ENCODE results near the gene SLC1A4. TPM values are rescaled to one million over a fixed set of nuclear protein-coding genes. Genes with fewer than 3 reads are reported as not detected.

SLC1A4 gene
- total RNA-seq, 1 experiment from 2014 or later = 9.1 TPM

DNA sequence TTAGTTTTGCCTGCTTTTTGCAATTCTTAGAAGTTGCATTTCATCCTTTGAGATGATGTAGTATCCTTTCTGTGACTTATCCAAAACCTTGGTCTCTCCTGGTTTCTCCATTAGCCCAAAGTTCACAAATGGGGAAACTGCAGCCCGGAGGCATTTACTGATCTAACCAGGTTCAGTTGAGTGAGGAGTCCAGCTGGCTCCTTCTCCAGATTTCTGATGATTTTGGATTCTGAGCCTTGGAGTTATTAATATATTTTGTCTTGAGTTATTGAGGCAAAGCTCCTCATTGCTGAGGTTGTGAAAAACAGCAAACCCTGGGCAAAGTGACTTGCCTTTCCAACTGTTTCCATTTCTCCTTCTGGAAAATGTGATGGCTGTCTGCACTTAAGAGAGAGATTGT is 1.7 kb downstream of the SLC1A4 start:
- Histone ChIP-seq H3K4me3 (ENCODE audit: low read length) (no peak overlapping the region), H3K4me1 (ENCODE audit: insufficient read depth, low read length) (peaks cover 17% of the 10 kb centered on the region), H3K27me3 (ENCODE audit: low read length) (no peaks in the 10 kb centered on the region), H3K79me2 (ENCODE audit: low read length) (no peaks in the 10 kb centered on the region), H3K9ac (ENCODE audit: low read length) (no peak overlapping the region), H2AFZ (ENCODE audit: low read length) (no peak overlapping the region), H3K36me3 (ENCODE audit: low read depth, low read length) (no peaks in the 10 kb centered on the region), H3F3A (ENCODE audit: low read length, unreplicated experiment) (no peaks in the 10 kb centered on the region), H3K9me2 (replicated peaks; ENCODE audit: low read length) (no peaks in the 10 kb centered on the region), H3K4me2 (ENCODE audit: low read length) (peak overlapping the region; percentile 86; the same call in 1 of the 2 replicates), H4K20me1 (ENCODE audit: low read length) (no peaks in the 10 kb centered on the region), H3K27ac (ENCODE audit: low read length) (no peak overlapping the region), H3K9me3 (ENCODE audit: low read length) (no peaks in the 10 kb centered on the region)
- ChIA-PET POLR2A (ENCODE audit: unreplicated experiment) (interaction anchor here (0.6 kb wide), 1 partner anchor 27 kb away, joined by 16 read pairs; no protein-coding TSS in a partner anchor), CTCF (no interaction called here)
- ATAC-seq (no peak), DNase-seq (no peak)
- intact Hi-C loops (cut with micrococcal nuclease) = no loop called here
- TF ChIP-seq, protein P1, sequence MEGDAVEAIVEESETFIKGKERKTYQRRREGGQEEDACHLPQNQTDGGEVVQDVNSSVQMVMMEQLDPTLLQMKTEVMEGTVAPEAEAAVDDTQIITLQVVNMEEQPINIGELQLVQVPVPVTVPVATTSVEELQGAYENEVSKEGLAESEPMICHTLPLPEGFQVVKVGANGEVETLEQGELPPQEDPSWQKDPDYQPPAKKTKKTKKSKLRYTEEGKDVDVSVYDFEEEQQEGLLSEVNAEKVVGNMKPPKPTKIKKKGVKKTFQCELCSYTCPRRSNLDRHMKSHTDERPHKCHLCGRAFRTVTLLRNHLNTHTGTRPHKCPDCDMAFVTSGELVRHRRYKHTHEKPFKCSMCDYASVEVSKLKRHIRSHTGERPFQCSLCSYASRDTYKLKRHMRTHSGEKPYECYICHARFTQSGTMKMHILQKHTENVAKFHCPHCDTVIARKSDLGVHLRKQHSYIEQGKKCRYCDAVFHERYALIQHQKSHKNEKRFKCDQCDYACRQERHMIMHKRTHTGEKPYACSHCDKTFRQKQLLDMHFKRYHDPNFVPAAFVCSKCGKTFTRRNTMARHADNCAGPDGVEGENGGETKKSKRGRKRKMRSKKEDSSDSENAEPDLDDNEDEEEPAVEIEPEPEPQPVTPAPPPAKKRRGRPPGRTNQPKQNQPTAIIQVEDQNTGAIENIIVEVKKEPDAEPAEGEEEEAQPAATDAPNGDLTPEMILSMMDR (conservative IDR thresholded peaks at IDR 0.05; ENCODE audit: low read depth, low read length) = no peak
- no TSS peak for BruUV-seq (replicated peaks)

DNA sequence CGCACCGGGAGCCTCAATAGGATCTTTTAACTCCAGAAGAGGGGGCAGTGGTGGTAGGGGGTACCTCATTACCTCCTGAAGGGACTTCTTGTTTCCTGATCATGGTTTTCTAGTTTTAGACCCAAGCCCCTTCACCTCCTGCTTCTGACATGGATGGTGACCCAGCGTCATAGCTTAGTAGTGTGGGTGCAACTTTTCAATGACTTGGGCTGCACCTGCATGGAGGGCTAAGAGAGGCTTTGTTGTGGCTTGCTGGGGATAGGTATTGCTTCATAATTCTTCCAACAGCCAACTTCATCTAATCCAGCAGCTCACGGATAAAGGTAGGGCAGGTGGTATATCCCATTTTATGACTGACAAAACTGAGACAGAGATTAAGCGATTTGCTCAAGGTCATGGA is 3.0 kb downstream of the SLC1A4 start:
- Histone ChIP-seq H3K4me1 (ENCODE audit: insufficient read depth, low read length) (peaks cover 12% of the 10 kb centered on the region; the same call in 1 of the 2 replicates), H3K27ac (ENCODE audit: low read length) (no peak overlapping the region), H4K20me1 (ENCODE audit: low read length) (no peaks in the 10 kb centered on the region), H3F3A (ENCODE audit: low read length, unreplicated experiment) (no peaks in the 10 kb centered on the region), H3K9me3 (ENCODE audit: low read length) (no peaks in the 10 kb centered on the region), H3K9ac (ENCODE audit: low read length) (no peak overlapping the region), H3K4me3 (ENCODE audit: low read length) (no peak overlapping the region), H3K79me2 (ENCODE audit: low read length) (no peaks in the 10 kb centered on the region), H3K27me3 (ENCODE audit: low read length) (no peaks in the 10 kb centered on the region), H3K4me2 (ENCODE audit: low read length) (no peak overlapping the region), H2AFZ (ENCODE audit: low read length) (no peak overlapping the region), H3K9me2 (replicated peaks; ENCODE audit: low read length) (no peaks in the 10 kb centered on the region), H3K36me3 (ENCODE audit: low read depth, low read length) (no peaks in the 10 kb centered on the region)
- ChIA-PET CTCF (no interaction called here), POLR2A (ENCODE audit: unreplicated experiment) (interaction anchor here (0.6 kb wide), 1 partner anchor 317 kb away, joined by 4 read pairs; no protein-coding TSS in a partner anchor)
- no peak for ATAC-seq
- BruUV-seq (replicated peaks) = no TSS peak
- intact Hi-C loops (cut with micrococcal nuclease) = no loop called here
- TF ChIP-seq EZH2phosphoT487 (IDR thresholded peaks at IDR 0.05; ENCODE audit: borderline replicate concordance, low read length) (no peak), EZH2 (IDR thresholded peaks at IDR 0.05; ENCODE audit: low read length, unreplicated experiment) (no peak)
- TF ChIP-seq, protein P1 (conservative IDR thresholded peaks at IDR 0.05; ENCODE audit: low read depth, low read length) = no peak
- DNase-seq = no peak

DNA sequence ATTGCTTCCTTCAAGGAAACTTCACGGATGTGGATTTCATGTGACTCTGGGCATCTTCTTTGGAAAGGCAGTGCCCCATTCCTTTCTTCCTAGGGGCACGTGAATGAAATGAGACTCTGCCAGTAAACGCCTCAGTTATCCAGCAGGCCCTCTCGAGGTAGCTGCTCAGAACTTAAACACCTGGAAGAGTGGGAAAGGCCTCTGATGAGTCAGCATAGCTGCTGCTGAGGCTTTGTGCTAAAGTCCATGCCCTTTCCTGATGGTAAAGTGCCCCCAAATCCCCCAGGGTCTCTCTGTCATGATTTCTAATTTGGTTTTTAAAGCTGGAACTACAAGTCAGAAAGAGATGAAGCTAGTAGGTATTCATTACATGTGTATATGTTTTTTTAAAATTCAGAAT is 3.8 kb downstream of the SLC1A4 start:
- Histone ChIP-seq H3K4me1 (ENCODE audit: insufficient read depth, low read length) (peaks cover 8% of the 10 kb centered on the region; the same call in 1 of the 2 replicates), H3K79me2 (ENCODE audit: low read length) (no peaks in the 10 kb centered on the region), H3K4me2 (ENCODE audit: low read length) (no peak overlapping the region), H3K27me3 (ENCODE audit: low read length) (no peaks in the 10 kb centered on the region), H3K9ac (ENCODE audit: low read length) (no peak overlapping the region), H3K9me2 (replicated peaks; ENCODE audit: low read length) (no peaks in the 10 kb centered on the region), H4K20me1 (ENCODE audit: low read length) (no peaks in the 10 kb centered on the region), H3K27ac (ENCODE audit: low read length) (no peak overlapping the region), H3F3A (ENCODE audit: low read length, unreplicated experiment) (no peaks in the 10 kb centered on the region), H3K4me3 (ENCODE audit: low read length) (no peak overlapping the region), H3K36me3 (ENCODE audit: low read depth, low read length) (no peaks in the 10 kb centered on the region), H2AFZ (ENCODE audit: low read length) (no peak overlapping the region), H3K9me3 (ENCODE audit: low read length) (no peaks in the 10 kb centered on the region)
- no peak for ATAC-seq
- TF ChIP-seq EZH2phosphoT487 (IDR thresholded peaks at IDR 0.05; ENCODE audit: borderline replicate concordance, low read length) = no peak
- TF ChIP-seq, protein P1 (conservative IDR thresholded peaks at IDR 0.05; ENCODE audit: low read depth, low read length) = no peak
- TF ChIP-seq EZH2 (IDR thresholded peaks at IDR 0.05; ENCODE audit: low read length, unreplicated experiment) = no peak
- intact Hi-C loops (cut with micrococcal nuclease) = no loop called here
- DNase-seq = no peak
- CTCF ChIA-PET = no interaction called here
- BruUV-seq (replicated peaks) = no TSS peak
- POLR2A ChIA-PET (ENCODE audit: unreplicated experiment) = no interaction called here
